NCI-H510A treated with DMSO at 0.1 percent for 48 hours (cell line): ENCODE data around the gene DLEU7.

Experiments used
- DNase-seq: peaks from one replicate; lab custom pipeline; 2025; lab: John Stamatoyannopoulos, UW

DLEU7 gene

DNA sequence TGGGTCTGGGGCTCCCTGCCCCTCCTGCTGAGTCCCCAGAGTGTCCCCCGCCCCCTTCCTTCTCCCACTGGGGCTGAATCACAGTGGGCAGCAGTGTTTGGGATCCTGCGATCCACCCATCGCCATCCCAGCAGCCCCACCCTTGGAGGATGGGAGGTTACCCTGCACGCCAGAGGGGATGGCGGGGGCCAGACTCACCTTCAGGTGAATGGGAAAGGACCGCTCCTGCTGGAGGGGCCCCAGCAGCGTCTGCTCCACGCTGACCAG is 569 bp downstream of the DLEU7 start:
- DNase-seq: no peak

GRCh38 chr13:50842251-50842989 is 1.1 kb downstream of the DLEU7 start:
- DNase-seq: no peak

GRCh38 chr13:50841786-50842185 is 1.7 kb downstream of the DLEU7 start:
- DNase-seq: no peak

- no peak for DNase-seq
Observed at GRCh38 chr13:50840284-50840683, 3.2 kb downstream of the DLEU7 start.

- DNase-seq: no peak
Observed at GRCh38 chr13:50839828-50840227, 3.7 kb downstream of the DLEU7 start.

DNA sequence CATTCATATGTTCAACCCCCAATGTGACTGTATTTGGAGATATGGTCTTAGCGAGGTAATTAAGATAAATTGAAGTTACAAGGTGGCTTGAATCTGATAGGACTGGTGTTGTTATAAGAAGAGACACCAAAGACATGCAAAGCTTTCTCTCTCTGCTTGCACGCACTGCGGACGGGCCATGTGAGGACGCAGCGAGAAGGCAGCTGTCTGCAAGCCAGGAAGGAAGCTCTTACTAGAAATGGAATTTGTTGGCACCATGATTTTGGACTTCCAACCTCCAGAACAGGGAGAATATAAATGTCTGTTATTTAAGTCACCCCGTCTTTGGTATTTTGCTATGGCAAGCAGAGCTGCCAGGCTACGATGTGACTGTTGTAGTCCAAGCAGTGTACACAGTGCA is 4.8 kb downstream of the DLEU7 start:
- DNase-seq: no peak

DNA sequence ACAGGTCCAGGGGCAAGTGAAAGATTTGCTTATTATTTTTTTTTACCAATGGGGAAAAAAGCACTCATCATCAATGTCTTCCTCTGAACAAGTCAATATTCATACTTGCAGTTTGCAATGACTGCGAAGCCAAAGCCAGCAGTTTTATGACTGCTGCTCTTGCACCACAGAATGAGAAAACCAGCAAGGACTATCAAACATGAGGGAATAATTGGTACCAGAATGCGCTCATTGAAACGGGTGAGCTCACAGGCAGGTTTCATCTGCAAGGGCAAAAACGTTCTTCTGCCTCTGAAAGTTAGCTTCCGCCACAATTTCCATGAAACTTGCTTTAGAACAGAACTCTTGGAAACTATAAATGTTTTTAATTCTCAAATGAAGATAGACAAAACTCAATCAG is 5.5 kb downstream of the DLEU7 start:
- no peak for DNase-seq

DNA sequence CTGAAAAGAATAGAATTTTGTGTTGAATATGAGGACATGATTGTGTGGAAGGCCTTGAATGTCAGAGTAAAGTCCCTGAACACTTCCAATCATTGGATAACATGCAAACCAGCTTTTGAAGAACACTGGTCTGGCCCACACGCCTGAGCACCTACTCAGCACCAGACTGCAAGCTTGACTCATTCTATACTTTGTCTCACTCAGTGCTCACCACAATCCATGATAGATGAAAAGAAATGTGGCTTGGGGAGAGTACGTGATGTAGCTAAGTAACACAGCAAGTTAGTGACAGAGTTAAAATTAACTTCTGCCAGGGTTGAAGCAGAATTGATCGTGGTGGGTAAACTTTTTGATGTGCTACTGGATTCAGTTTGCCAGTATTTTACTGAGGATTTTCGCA is 12.0 kb downstream of the DLEU7 start:
- DNase-seq: no peak

DNA sequence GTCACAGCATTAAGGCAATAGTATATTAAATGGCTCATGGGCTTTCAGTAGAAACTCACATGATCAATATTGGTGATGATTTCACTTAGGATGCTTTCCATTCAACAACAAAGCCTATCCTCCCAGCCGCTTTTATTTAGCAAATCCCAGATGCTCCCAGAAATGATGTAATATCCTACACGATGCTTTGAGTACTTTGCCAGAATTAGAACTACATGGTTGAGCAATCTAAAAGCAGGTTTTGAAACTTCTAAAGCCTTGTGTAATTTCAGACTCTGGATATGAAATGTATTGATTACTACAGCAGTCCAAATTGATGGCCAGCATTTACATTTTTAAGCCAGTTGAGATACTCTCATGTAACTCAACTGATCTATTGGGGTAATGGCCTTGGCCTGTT is 13.6 kb downstream of the DLEU7 start:
- no peak for DNase-seq

GRCh38 chr13:50829226-50829625 is 14.3 kb downstream of the DLEU7 start:
- no peak for DNase-seq

- no peak for DNase-seq
Observed at GRCh38 chr13:50826035-50826434, 17.5 kb downstream of the DLEU7 start.

DNA sequence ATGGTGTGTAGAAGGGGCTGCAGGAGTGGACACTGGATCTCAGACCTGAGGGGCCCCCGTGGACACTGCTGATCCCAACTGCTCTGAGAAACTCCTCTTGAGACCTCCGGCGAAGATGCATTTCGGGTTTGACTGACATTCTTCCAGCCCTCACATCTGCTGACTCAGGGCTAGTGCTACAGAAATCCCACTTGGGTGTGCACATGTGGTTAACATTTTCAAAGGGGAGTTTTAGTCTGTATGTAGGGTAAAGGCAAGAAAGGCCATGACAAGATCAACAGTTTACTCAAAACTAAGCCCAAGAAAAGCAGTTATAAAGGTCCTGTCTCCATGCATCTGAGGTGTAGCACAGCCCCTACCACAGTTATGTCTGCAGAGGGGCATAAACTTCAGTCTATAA is 31.2 kb downstream of the DLEU7 start:
- DNase-seq: no peak

DNA sequence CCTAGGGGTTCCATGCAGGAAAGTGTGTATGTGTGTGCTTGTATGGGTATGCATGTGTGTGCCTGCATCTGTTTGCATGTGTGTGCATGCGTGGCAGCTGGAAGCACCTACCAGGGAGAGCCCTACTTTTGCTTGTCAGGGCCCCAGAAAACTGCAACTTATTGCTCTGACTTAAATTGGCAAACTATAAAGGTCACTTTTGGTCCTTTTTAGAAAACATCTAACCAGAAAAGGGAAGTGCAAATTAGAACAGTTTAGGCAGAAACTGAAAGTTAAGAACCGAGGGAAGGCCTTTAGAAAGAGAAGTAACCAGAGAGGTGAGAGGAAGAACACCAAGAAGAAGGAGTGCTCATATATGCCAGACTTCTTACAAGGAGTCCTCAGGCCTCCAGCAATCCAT is 32.5 kb downstream of the DLEU7 start:
- DNase-seq: no peak

- no peak for DNase-seq
Observed at GRCh38 chr13:50810468-50810867, 33.0 kb downstream of the DLEU7 start.

GRCh38 chr13:50809133-50810090 is 34.1 kb downstream of the DLEU7 start:
- peak; percentile 62 for DNase-seq

GRCh38 chr13:50805805-50806204 is 37.7 kb downstream of the DLEU7 start:
- DNase-seq: no peak

DNA sequence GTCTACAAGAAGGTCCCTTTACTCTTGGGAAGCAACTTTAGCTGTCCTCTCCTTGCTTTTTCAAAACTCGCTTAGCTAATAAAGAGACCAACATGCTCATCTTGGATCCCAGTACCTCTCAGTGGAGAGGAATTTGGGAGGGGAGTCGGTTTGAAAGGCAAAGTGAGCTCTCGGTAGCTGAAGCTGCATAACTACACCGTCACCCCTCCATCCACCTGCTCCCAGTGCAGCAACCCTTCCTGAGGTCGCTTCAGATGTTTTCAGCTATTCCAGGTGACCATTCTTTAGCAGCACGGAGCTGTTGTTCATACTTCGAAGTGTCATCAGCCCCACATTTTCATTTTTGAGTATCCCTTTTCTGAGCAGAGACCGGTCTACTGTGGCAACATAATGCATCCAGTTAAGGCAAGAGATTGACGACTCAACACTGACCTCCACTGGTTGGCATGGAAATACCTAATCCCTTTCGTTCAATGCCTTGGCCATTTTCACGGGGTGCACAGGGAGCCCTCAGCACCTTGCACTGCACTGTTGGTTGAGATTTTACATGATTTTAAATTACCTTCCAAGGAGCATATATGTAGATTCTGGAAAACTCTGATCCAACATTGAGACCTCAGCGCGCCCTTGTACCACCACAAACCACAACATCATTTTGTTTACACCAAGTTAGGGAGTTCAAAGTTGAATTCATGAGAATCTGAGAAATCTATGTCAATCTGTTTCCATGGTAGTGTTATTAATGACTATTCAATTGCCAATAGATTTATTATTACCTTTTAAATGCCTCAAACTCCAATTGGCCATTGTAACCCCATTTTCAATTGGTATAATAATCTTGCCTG is 42.2 kb downstream of the DLEU7 start:
- DNase-seq: peak; percentile 71

GRCh38 chr13:50800091-50800739 is 43.3 kb downstream of the DLEU7 start:
- no peak for DNase-seq

- DNase-seq: no peak
Observed at GRCh38 chr13:50798923-50799322, 44.6 kb downstream of the DLEU7 start.

DNA sequence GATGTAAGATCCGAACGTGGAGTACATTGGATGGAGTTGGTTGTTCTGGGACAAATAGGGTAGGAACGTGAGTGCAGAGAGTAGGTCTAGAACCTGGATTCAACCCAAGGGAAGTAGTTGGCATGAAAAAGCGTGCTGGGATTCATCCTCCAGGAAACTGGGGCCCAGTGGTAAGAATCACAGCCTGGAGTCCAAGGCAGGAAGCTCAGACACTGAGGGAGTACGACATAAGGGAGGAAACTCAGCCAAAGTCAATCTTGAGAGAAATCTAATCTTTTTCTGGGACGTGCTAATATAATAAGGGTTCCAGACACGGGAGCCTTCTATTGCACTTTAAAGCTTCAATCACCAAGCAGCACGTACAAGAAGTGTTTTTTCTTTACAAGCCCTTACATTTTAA is 46.4 kb downstream of the DLEU7 start:
- no peak for DNase-seq

GRCh38 chr13:50796463-50796862 is 47.0 kb downstream of the DLEU7 start:
- DNase-seq: no peak

DNA sequence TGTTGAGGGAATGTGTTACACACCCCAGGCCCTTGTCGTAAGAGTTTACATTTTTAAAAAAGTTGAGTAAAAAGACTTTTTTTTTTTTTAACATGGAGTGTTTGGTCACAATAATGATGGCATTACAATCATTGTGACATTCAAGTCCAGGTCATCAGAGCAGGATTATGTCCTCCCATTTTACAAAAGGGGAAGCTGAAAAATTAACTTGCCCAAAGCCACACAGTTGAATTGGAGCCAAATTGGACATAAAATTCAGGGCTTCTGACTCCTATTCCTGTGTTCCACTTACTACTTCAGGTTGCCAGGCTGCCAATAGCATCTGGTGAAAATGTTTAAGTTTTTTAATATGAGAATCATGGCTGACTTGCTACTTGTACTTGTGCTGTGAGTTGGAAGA is 49.3 kb downstream of the DLEU7 start:
- DNase-seq: no peak
